Posterior vena cava (tissue), 2 donors: ENCODE measurements around the gene CASK. TPM values are rescaled to one million over a fixed set of nuclear protein-coding genes. Genes with fewer than 3 reads are reported as not detected.

Experiments
- DNase-seq: peaks from one replicate; pipeline ENCODE4 v3.0.0-alpha.2; 2020; ENCODE audit warnings: low spot score
- intact Hi-C, 2 donors: fragments of 100-400 bp; cut with DNase I; formaldehyde crosslinking; loops; one replicate each; pipeline versions ENCODE4 v1.14.1 to v1.14.2; 2022 to 2023
- long read RNA-seq, 2 donors: library from polyadenylated mRNA; unstranded; transcript quantifications; one replicate each; pipeline ENCODE4 v2.0.0, GENCODE V29; 2020 to 2021
- total RNA-seq, 2 donors: library from RNA; stranded (reverse); fragmentation: NEBNext Ultra II Directional; extraction: Animal tissue kit (Norgen Biotek cat#: 25700); gene quantifications; one replicate each; pipeline ENCODE4 v1.2.1, GENCODE V29; 2021
- donor health status: DM: yes; HTN: yes; CAD: no.
- donor health status: DM: yes; HTN: yes; CAD: no.

The CASK gene
- total RNA-seq = 10 to 100 TPM; 33.8 to 35.8 TPM
- long read RNA-seq, donor 1, full-length matches to known transcripts = 3 of 15 reads
- long read RNA-seq, donor 1, partial matches to known transcripts = 2 of 15 reads
- long read RNA-seq, donor 1, other reads (novel, unspliced or antisense) = 10 of 15 reads
- long read RNA-seq, donor 2, partial matches to known transcripts = 0 of 7 reads
- long read RNA-seq, donor 2, other reads (novel, unspliced or antisense) = 7 of 7 reads

GRCh38 chrX:41923211-41923977, at the start of gene CASK:
CASK (minus strand) TSS chrX:41923554; CDS start chrX:41922988, 566 bp downstream.
- peak; percentile 97 for DNase-seq
- intact Hi-C loops = no loop called here

GRCh38 chrX:41971346-41971745, 48.0 kb upstream of the CASK start:
- intact Hi-C loops = no loop called here
- DNase-seq = no peak

GRCh38 chrX:41970419-41970818, 47.1 kb upstream of the CASK start:
- intact Hi-C loops = no loop called here
- no peak for DNase-seq

GRCh38 chrX:41963348-41963747, 40.0 kb upstream of the CASK start:
- intact Hi-C loops = no loop called here

GRCh38 chrX:41960142-41960541, 36.8 kb upstream of the CASK start:
- DNase-seq = no peak
- intact Hi-C loops = no loop called here

More at GRCh38 chrX:41963348-41963747, 40.0 kb upstream of the CASK start:
- DNase-seq = no peak

GRCh38 chrX:41958861-41959260, 35.5 kb upstream of the CASK start:
- DNase-seq = no peak
- intact Hi-C loops = no loop called here

- DNase-seq = no peak
These were observed 32.7 kb upstream of the CASK start for GRCh38 chrX:41956027-41956426.

GRCh38 chrX:41952102-41952501, 28.7 kb upstream of the CASK start:
- DNase-seq = no peak
- intact Hi-C loops = no loop called here

More at GRCh38 chrX:41956027-41956426, 32.7 kb upstream of the CASK start:
- intact Hi-C loops = no loop called here

GRCh38 chrX:41946989-41947612, 23.7 kb upstream of the CASK start:
- DNase-seq = no peak
- intact Hi-C loops = no loop called here

- intact Hi-C loops = no loop called here
- DNase-seq = no peak
These were observed 22.9 kb upstream of the CASK start for GRCh38 chrX:41946235-41946634.

- intact Hi-C loops = no loop called here
- DNase-seq = no peak
These were observed 12.5 kb upstream of the CASK start for GRCh38 chrX:41935832-41936231.

GRCh38 chrX:41933546-41933945, 10.2 kb upstream of the CASK start:
- no peak for DNase-seq
- intact Hi-C loops = no loop called here

GRCh38 chrX:41932885-41933284, 9.5 kb upstream of the CASK start:
- intact Hi-C loops = no loop called here
- DNase-seq = no peak

GRCh38 chrX:41931591-41931990, 8.2 kb upstream of the CASK start:
- no peak for DNase-seq
- intact Hi-C loops = no loop called here

GRCh38 chrX:41923978-41924683, 777 bp upstream of the CASK start:
- intact Hi-C loops = no loop called here
- DNase-seq = no peak

- intact Hi-C loops = no loop called here
- peak; percentile 78 for DNase-seq
These were observed 763 bp downstream of the CASK start for GRCh38 chrX:41922431-41923151.

- DNase-seq = no peak
- intact Hi-C loops = no loop called here
These were observed 1.6 kb downstream of the CASK start for GRCh38 chrX:41921492-41922430.

- intact Hi-C loops = no loop called here
- no peak for DNase-seq
These were observed 3.5 kb downstream of the CASK start for GRCh38 chrX:41919870-41920269.
